Retinal pigment epithelial cell (primary cell): ENCODE measurements around the gene ATG2A.
A peak's percentile ranks its signal among the peaks of the same experiment; 100 is the strongest.

Source experiments
- DNase-seq: peaks from one replicate; pipeline ENCODE4 v3.0.0-alpha.2; 2010; ENCODE audit warnings: low read depth
- H3K4me3 ChIP-seq: 2 replicates; pipeline ENCODE4 v1.5.1; 2011; ENCODE audit warnings: mild to moderate bottlenecking, low read length, control low read depth, moderate library complexity
- TF ChIP-seq, protein P1 (sequence below): conservative IDR thresholded peaks from 2 replicates; pipeline ENCODE4 v1.5.1; 2011; ENCODE audit warnings: low read depth, low read length, control low read depth, inconsistent platforms

The ATG2A gene

GRCh38 chr11:64924910-64925284, 7.9 kb upstream of the ATG2A start:
- H3K4me3 ChIP-seq, result peak overlapping the region; percentile 72
- DNase-seq, result no peak
- TF ChIP-seq, protein P1, sequence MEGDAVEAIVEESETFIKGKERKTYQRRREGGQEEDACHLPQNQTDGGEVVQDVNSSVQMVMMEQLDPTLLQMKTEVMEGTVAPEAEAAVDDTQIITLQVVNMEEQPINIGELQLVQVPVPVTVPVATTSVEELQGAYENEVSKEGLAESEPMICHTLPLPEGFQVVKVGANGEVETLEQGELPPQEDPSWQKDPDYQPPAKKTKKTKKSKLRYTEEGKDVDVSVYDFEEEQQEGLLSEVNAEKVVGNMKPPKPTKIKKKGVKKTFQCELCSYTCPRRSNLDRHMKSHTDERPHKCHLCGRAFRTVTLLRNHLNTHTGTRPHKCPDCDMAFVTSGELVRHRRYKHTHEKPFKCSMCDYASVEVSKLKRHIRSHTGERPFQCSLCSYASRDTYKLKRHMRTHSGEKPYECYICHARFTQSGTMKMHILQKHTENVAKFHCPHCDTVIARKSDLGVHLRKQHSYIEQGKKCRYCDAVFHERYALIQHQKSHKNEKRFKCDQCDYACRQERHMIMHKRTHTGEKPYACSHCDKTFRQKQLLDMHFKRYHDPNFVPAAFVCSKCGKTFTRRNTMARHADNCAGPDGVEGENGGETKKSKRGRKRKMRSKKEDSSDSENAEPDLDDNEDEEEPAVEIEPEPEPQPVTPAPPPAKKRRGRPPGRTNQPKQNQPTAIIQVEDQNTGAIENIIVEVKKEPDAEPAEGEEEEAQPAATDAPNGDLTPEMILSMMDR, result no peak

DNA sequence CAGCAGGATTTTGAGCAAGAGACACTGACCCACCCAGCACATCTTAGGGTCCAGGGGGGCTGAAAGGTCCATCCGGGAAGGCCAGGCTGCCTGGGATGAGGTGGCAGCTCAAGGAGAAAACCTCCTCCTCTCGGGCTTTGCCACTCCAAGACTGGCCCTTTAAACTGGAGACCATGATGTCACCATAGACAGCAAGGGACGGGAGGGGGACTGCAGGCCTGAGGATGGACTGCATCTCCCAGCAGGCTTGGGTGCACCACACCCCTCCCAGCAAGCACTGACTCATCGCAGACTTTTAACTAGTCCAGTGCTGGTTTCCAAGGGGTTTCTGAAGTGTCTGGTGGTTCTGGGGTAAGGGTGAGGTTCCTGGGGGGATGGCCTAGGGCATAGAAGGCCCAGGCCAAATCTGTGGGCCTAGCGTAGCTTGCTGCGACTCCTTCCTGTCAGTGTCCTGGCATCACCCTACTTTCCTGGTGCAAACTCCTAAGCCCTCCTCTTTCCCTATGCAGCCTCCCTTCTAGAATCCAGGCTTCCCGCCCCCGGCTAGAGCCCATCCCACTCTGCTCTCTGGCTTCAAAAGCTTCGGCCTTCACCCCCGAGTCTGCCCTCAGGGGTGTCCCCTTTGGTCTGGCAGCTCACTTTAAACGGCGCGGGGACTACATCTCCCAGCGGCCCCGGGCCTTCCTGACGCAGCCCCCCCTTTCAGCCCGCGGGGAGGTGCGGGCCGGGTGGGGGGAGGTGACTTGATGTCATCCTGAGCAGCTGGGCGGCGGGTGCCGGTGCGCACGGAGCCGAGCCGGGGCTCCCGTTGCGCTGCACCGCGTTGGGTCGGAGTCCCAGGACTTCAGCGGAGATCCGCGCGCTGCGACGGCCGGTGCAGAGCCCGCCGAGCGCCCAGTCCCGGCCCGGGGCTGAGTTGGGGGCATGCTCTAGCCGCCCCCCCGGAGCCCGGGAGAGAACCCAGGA, 7.2 kb upstream of the ATG2A start, which contains the start of gene PPP2R5B:
TSS of gene PPP2R5B (plus strand) at position 746 of the 966 bp plus-strand sequence. CDS start 1,046 bp downstream, outside the sequence.
- TF ChIP-seq, protein P1, result no peak
- peak; percentile 68 for DNase-seq
- peak within 1 kb of the TSS; percentile 72 for H3K4me3 ChIP-seq

DNA sequence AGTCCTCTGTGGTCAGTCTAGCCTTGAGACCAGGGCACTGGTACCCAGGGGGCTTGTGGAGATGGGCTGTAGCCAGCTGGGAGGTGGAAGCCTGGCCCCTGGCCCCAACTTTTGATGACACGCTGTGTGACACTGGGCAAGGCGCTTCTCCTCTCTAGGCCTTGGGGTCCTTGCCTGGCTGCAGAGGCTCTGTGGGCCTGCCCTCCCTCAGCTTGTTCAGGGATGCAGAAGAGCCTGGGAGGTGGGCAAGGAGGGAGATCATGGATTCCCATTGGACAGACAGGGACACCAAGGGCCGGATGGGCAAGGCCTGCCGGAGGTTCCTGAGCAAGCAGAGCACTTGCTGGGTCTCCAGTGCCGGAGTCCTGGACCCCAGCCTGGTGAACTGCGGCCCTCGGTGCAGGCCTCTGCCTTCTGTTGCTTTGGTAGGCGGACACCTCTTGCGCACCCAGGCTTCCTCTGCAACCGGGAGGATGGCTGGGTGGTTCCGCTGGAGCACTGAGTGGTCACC, 6.2 kb upstream of the ATG2A start:
- TF ChIP-seq, protein P1, result no peak
- H3K4me3 ChIP-seq, result no peak overlapping the region
- DNase-seq, result no peak

DNA sequence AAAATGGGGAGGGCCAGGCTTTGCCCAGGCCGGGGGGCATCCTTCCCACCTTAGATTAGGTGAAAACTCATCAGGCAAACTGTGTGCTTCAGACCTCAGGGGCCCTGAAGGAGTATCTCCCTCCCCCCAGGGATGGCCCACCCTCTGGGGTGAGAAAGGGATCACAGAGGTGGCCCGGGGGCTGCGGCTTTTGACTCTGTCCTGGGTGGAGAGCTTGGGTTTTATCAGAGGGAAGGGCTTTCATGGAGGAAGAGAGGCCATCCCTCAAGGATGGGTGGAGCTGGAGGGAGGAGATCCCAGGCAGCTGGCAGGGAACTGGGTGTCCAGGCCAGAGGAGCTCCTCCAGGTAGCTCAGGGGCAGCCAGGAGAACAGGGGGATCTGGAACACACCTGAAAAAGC, 4.4 kb upstream of the ATG2A start:
- TF ChIP-seq, protein P1, result no peak
- DNase-seq, result no peak
- no peak overlapping the region for H3K4me3 ChIP-seq

GRCh38 chr11:64920124-64920523, 3.1 kb upstream of the ATG2A start:
- TF ChIP-seq, protein P1, result no peak
- no peak overlapping the region for H3K4me3 ChIP-seq
- no peak for DNase-seq

GRCh38 chr11:64919627-64920026, 2.6 kb upstream of the ATG2A start:
- H3K4me3 ChIP-seq, result no peak overlapping the region
- TF ChIP-seq, protein P1, result no peak
- DNase-seq, result no peak
